SK-N-SH treated with all-trans-retinoic acid at 6 μM for 48 hours (cell line): Measurements from ENCODE around the gene CHRNB2.

Experiments
- ATAC-seq: fragments of 200-7000 bp; cut with Tn5 transposase; 3 replicates; pipeline ENCODE4 v1.9.1; 2020; ENCODE audit warnings: mild to moderate bottlenecking, moderate library complexity
- ARNTL ChIP-seq: fragments of 450-650 bp; formaldehyde crosslinking; IDR thresholded peaks from 2 replicates; pipeline ENCODE4 v1.5.0; 2020; ENCODE audit warnings: low read depth, mild to moderate bottlenecking, moderate library complexity, borderline replicate concordance
- BACH2 ChIP-seq: fragments of 250-450 bp; sonication (Bioruptor Pico); IDR thresholded peaks from 2 replicates; pipeline ENCODE4 v1.9.0; 2021; ENCODE audit warnings: mild to moderate bottlenecking, borderline replicate concordance
- CSDC2 ChIP-seq: fragments of 250-450 bp; sonication (Bioruptor Pico); IDR thresholded peaks from 2 replicates; pipeline ENCODE4 v1.5.0; 2020; ENCODE audit warnings: mild to moderate bottlenecking, moderate library complexity
- ESRRG ChIP-seq: fragments of 250-450 bp; sonication (Bioruptor Pico); IDR thresholded peaks from 2 replicates; pipeline ENCODE4 v1.6.1; 2021; ENCODE audit warnings: mild to moderate bottlenecking
- GLIS3 ChIP-seq: fragments of 250-450 bp; sonication (Bioruptor Pico); IDR thresholded peaks from 2 replicates; pipeline ENCODE4 v1.5.0; 2020; ENCODE audit warnings: mild to moderate bottlenecking, moderate library complexity
- ISL1 ChIP-seq: fragments of 250-450 bp; sonication (Bioruptor Pico); IDR thresholded peaks from 2 replicates; pipeline ENCODE4 v2.1.2; 2022; ENCODE audit warnings: mild to moderate bottlenecking, moderate library complexity
- OSR1 ChIP-seq: fragments of 250-450 bp; sonication (Bioruptor Pico); IDR thresholded peaks from 2 replicates; pipeline ENCODE4 v1.8.0; 2022; ENCODE audit warnings: moderate library complexity, mild to moderate bottlenecking, inconsistent platforms
- PPARA ChIP-seq: fragments of 250-450 bp; sonication (Bioruptor Pico); IDR thresholded peaks from 2 replicates; pipeline ENCODE4 v1.5.0; 2020; ENCODE audit warnings: mild to moderate bottlenecking, borderline replicate concordance
- RARB ChIP-seq: fragments of 250-450 bp; sonication (Bioruptor Pico); IDR thresholded peaks from 2 replicates; pipeline ENCODE4 v1.8.0; 2021; ENCODE audit warnings: mild to moderate bottlenecking, moderate library complexity
- SNAI2 ChIP-seq: fragments of 250-450 bp; sonication (Bioruptor Pico); IDR thresholded peaks from 2 replicates; pipeline ENCODE4 v1.5.0; 2020; ENCODE audit warnings: mild to moderate bottlenecking, moderate library complexity
- TCF4 ChIP-seq: fragments of 250-450 bp; sonication (Bioruptor Pico); IDR thresholded peaks from 2 replicates; pipeline ENCODE4 v1.8.0; 2021; ENCODE audit warnings: mild to moderate bottlenecking, moderate library complexity, borderline replicate concordance
- TOX ChIP-seq: fragments of 250-450 bp; sonication (Bioruptor Pico); IDR thresholded peaks from 2 replicates; pipeline ENCODE4 v1.8.0; 2021; ENCODE audit warnings: mild to moderate bottlenecking, moderate library complexity, borderline replicate concordance
- ZC3H10 ChIP-seq: fragments of 250-450 bp; sonication (Bioruptor Pico); IDR thresholded peaks from 2 replicates; pipeline ENCODE4 v1.5.1; 2021; ENCODE audit warnings: mild to moderate bottlenecking, moderate library complexity
- ZFP3 ChIP-seq: fragments of 250-450 bp; sonication (Bioruptor Pico); IDR thresholded peaks from 2 replicates; pipeline ENCODE4 v1.5.0; 2020; ENCODE audit warnings: mild to moderate bottlenecking, moderate library complexity
- ZFP30 ChIP-seq: fragments of 450-650 bp; formaldehyde crosslinking; IDR thresholded peaks from 2 replicates; pipeline ENCODE4 v1.5.0; 2022; ENCODE audit warnings: mild to moderate bottlenecking, moderate library complexity
- ZNF565 ChIP-seq: fragments of 450-650 bp; formaldehyde crosslinking; conservative IDR thresholded peaks from 2 replicates; pipeline ENCODE4 v1.5.0; 2020; ENCODE audit warnings: low read depth, mild to moderate bottlenecking, moderate library complexity
- ZNF70 ChIP-seq: fragments of 450-650 bp; formaldehyde crosslinking; IDR thresholded peaks from 2 replicates; pipeline ENCODE4 v1.5.0; 2020; ENCODE audit warnings: mild to moderate bottlenecking, moderate library complexity
- ZNF8 ChIP-seq: fragments of 450-650 bp; formaldehyde crosslinking; IDR thresholded peaks from 2 replicates; pipeline ENCODE4 v1.5.0; 2020; ENCODE audit warnings: mild to moderate bottlenecking, moderate library complexity
- TF ChIP-seq, protein P1 (sequence below): fragments of 250-450 bp; sonication (Bioruptor Pico); IDR thresholded peaks from 2 replicates; pipeline ENCODE4 v1.5.1; 2021; ENCODE audit warnings: mild to moderate bottlenecking, moderate library complexity
- TF ChIP-seq, protein P2 (sequence below): fragments of 250-450 bp; sonication (Bioruptor Pico); IDR thresholded peaks from 2 replicates; pipeline ENCODE4 v1.8.0; 2021; ENCODE audit warnings: low read depth, mild to moderate bottlenecking, moderate library complexity, borderline replicate concordance
- TF ChIP-seq, protein P3 (sequence below): fragments of 250-450 bp; sonication (Bioruptor Pico); IDR thresholded peaks from 2 replicates; pipeline ENCODE4 v1.5.0; 2020; ENCODE audit warnings: mild to moderate bottlenecking, moderate library complexity
- TF ChIP-seq, protein P4 (sequence below): fragments of 250-450 bp; sonication (Bioruptor Pico); IDR thresholded peaks from 2 replicates; pipeline ENCODE4 v1.5.1; 2020; ENCODE audit warnings: low read depth, mild to moderate bottlenecking, moderate library complexity
- TF ChIP-seq, protein P5 (sequence below): fragments of 250-450 bp; sonication (Bioruptor Pico); IDR thresholded peaks from 2 replicates; pipeline ENCODE4 v1.8.0; 2020; ENCODE audit warnings: mild to moderate bottlenecking, moderate library complexity, borderline replicate concordance

The CHRNB2 gene

DNA sequence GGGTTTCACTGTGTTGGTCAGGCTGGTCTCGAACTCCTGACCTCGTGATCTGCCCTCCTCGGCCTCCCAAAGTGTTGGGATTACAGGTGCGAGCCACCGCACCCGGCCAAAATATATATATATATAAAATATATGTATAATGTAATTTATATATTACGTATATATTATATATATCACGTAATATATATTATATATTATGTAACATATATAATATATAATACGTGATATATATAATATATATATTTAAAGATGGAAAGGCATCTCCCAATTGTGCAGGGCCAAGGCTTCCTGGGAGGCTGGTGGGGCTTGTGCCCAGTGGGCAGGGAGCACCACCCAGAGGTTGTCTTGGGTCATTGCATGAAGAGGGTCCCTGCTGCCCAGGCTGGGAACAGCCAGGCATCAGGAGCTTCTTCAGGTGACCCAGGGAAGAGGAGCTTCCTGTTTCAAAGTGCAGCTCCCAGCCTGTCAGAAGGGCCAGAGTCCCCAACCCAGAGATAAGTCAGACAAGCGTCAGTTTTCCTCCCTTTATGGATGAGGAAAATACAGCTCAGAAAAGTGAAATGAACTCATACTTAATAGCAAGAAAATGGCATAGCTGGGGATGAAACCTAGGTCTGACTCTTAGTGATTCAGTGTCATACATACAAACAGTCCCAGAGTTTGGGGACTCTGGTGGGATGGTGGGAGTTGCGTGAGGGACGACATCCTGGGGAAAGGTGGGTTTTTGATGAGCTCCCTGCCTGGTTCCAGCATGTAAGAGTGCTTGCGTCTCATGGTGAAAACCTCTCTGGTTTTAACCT is 21.1 kb upstream of the CHRNB2 start:
- TF ChIP-seq TCF4 (no peak), SNAI2 (CRISPR knock-in tag) (no peak), PPARA (CRISPR knock-in tag) (no peak), ZNF8 (CRISPR knock-in tag) (no peak), ZC3H10 (no peak), CSDC2 (CRISPR knock-in tag) (no peak), OSR1 (CRISPR knock-in tag) (no peak), ZNF70 (CRISPR knock-in tag) (no peak), ESRRG (CRISPR knock-in tag) (no peak), TOX (CRISPR knock-in tag) (no peak), ZFP30 (no peak), ARNTL (CRISPR knock-in tag) (no peak), GLIS3 (CRISPR knock-in tag) (no peak), RARB (CRISPR knock-in tag) (no peak), ZFP3 (no peak), ZNF565 (CRISPR knock-in tag) (no peak)
- TF ChIP-seq, protein P1, sequence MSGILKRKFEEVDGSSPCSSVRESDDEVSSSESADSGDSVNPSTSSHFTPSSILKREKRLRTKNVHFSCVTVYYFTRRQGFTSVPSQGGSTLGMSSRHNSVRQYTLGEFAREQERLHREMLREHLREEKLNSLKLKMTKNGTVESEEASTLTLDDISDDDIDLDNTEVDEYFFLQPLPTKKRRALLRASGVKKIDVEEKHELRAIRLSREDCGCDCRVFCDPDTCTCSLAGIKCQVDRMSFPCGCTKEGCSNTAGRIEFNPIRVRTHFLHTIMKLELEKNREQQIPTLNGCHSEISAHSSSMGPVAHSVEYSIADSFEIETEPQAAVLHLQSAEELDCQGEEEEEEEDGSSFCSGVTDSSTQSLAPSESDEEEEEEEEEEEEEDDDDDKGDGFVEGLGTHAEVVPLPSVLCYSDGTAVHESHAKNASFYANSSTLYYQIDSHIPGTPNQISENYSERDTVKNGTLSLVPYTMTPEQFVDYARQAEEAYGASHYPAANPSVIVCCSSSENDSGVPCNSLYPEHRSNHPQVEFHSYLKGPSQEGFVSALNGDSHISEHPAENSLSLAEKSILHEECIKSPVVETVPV (CRISPR knock-in tag), result no peak
- TF ChIP-seq, protein P2, sequence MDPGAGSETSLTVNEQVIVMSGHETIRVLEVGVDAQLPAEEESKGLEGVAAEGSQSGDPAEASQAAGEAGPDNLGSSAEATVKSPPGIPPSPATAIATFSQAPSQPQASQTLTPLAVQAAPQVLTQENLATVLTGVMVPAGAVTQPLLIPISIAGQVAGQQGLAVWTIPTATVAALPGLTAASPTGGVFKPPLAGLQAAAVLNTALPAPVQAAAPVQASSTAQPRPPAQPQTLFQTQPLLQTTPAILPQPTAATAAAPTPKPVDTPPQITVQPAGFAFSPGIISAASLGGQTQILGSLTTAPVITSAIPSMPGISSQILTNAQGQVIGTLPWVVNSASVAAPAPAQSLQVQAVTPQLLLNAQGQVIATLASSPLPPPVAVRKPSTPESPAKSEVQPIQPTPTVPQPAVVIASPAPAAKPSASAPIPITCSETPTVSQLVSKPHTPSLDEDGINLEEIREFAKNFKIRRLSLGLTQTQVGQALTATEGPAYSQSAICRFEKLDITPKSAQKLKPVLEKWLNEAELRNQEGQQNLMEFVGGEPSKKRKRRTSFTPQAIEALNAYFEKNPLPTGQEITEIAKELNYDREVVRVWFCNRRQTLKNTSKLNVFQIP (CRISPR knock-in tag), result no peak
- TF ChIP-seq, protein P3, sequence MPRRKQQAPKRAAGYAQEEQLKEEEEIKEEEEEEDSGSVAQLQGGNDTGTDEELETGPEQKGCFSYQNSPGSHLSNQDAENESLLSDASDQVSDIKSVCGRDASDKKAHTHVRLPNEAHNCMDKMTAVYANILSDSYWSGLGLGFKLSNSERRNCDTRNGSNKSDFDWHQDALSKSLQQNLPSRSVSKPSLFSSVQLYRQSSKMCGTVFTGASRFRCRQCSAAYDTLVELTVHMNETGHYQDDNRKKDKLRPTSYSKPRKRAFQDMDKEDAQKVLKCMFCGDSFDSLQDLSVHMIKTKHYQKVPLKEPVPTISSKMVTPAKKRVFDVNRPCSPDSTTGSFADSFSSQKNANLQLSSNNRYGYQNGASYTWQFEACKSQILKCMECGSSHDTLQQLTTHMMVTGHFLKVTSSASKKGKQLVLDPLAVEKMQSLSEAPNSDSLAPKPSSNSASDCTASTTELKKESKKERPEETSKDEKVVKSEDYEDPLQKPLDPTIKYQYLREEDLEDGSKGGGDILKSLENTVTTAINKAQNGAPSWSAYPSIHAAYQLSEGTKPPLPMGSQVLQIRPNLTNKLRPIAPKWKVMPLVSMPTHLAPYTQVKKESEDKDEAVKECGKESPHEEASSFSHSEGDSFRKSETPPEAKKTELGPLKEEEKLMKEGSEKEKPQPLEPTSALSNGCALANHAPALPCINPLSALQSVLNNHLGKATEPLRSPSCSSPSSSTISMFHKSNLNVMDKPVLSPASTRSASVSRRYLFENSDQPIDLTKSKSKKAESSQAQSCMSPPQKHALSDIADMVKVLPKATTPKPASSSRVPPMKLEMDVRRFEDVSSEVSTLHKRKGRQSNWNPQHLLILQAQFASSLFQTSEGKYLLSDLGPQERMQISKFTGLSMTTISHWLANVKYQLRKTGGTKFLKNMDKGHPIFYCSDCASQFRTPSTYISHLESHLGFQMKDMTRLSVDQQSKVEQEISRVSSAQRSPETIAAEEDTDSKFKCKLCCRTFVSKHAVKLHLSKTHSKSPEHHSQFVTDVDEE, result no peak
- TF ChIP-seq, protein P4, sequence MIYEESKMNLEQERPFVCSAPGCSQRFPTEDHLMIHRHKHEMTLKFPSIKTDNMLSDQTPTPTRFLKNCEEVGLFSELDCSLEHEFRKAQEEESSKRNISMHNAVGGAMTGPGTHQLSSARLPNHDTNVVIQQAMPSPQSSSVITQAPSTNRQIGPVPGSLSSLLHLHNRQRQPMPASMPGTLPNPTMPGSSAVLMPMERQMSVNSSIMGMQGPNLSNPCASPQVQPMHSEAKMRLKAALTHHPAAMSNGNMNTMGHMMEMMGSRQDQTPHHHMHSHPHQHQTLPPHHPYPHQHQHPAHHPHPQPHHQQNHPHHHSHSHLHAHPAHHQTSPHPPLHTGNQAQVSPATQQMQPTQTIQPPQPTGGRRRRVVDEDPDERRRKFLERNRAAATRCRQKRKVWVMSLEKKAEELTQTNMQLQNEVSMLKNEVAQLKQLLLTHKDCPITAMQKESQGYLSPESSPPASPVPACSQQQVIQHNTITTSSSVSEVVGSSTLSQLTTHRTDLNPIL (CRISPR knock-in tag), result no peak
- peak; percentile 95 for ATAC-seq

DNA sequence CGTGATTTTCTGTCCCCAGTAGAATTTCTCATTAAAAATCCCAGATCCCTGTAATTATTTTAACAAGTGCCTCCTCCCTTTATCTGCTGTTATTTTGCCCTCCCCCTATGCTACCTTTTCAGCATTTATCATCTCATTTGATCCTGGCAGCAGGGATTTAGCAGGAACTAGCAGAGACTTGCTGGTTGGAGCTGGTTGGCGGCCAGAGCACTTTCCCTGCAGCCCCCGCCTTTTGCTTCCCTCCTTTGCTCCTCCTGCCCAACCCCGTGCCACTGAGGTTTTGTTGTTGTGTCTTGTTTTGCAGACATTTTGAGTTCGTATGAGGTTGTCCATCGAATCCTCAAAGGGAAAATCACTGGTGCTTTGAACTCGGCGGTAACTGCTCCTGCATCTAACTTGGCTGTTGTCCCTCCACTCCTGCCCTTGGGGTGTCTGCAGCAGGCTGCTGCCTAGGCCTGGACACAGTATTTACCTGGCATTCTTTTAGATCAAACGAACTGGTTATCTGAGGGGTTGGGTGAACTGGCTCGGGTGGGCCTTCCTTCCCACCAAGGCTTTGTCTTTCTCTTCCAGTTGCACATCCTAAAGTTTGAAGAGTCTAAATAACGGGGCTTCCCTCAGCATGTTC is 20.4 kb upstream of the CHRNB2 start:
- no peak for ATAC-seq
- TF ChIP-seq, protein P1 (CRISPR knock-in tag), result no peak
- TF ChIP-seq ZNF565 (CRISPR knock-in tag), result no peak
- no peak for TF ChIP-seq ISL1 (CRISPR knock-in tag)
- no peak for TF ChIP-seq OSR1 (CRISPR knock-in tag)
- no peak for TF ChIP-seq TCF4
- no peak for TF ChIP-seq ARNTL (CRISPR knock-in tag)
- no peak for TF ChIP-seq ESRRG (CRISPR knock-in tag)
- TF ChIP-seq ZNF8 (CRISPR knock-in tag), result no peak
- TF ChIP-seq, protein P5, sequence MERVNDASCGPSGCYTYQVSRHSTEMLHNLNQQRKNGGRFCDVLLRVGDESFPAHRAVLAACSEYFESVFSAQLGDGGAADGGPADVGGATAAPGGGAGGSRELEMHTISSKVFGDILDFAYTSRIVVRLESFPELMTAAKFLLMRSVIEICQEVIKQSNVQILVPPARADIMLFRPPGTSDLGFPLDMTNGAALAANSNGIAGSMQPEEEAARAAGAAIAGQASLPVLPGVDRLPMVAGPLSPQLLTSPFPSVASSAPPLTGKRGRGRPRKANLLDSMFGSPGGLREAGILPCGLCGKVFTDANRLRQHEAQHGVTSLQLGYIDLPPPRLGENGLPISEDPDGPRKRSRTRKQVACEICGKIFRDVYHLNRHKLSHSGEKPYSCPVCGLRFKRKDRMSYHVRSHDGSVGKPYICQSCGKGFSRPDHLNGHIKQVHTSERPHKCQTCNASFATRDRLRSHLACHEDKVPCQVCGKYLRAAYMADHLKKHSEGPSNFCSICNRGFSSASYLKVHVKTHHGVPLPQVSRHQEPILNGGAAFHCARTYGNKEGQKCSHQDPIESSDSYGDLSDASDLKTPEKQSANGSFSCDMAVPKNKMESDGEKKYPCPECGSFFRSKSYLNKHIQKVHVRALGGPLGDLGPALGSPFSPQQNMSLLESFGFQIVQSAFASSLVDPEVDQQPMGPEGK (CRISPR knock-in tag), result no peak
- no peak for TF ChIP-seq BACH2 (CRISPR knock-in tag)
- no peak for TF ChIP-seq SNAI2 (CRISPR knock-in tag)
- no peak for TF ChIP-seq ZC3H10
- no peak for TF ChIP-seq ZFP3
- TF ChIP-seq TOX (CRISPR knock-in tag), result no peak
- TF ChIP-seq GLIS3 (CRISPR knock-in tag), result no peak
